ENCODE measurements around the gene ASTN2.

DNA sequence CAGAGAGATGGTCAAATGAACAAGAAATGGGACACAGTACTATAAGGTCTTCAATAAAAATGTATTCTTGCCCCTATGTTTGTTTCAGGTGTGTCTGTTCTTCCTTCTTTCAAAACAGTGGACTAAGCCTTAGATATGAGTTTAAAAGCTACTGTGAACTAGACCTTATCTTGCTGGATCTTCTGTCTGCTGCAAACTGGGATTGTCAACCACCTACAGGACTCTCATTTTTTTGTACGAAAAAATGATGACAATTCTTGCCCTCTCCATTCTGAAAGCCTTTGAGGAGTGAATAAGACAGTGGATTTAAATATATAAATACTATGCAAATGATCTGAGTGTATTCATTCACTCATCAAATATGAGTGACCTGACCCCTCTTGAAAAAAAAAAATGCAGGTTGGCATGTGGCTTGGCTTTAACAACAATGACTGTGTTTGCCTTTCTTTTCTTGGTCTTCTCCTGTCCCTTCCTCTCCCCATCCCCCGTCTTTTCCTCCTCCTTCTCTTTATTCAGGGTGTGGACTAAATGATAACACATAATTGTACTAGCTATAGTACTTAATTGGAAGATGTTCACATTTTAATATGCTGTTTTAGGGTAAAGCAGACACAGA, 963.2 kb downstream of the ASTN2 start:
- no peak for TF ChIP-seq TAF1 (IDR thresholded peaks at IDR 0.05; ENCODE audit: borderline replicate concordance, insufficient read depth, low read length)
- TF ChIP-seq, protein P1, sequence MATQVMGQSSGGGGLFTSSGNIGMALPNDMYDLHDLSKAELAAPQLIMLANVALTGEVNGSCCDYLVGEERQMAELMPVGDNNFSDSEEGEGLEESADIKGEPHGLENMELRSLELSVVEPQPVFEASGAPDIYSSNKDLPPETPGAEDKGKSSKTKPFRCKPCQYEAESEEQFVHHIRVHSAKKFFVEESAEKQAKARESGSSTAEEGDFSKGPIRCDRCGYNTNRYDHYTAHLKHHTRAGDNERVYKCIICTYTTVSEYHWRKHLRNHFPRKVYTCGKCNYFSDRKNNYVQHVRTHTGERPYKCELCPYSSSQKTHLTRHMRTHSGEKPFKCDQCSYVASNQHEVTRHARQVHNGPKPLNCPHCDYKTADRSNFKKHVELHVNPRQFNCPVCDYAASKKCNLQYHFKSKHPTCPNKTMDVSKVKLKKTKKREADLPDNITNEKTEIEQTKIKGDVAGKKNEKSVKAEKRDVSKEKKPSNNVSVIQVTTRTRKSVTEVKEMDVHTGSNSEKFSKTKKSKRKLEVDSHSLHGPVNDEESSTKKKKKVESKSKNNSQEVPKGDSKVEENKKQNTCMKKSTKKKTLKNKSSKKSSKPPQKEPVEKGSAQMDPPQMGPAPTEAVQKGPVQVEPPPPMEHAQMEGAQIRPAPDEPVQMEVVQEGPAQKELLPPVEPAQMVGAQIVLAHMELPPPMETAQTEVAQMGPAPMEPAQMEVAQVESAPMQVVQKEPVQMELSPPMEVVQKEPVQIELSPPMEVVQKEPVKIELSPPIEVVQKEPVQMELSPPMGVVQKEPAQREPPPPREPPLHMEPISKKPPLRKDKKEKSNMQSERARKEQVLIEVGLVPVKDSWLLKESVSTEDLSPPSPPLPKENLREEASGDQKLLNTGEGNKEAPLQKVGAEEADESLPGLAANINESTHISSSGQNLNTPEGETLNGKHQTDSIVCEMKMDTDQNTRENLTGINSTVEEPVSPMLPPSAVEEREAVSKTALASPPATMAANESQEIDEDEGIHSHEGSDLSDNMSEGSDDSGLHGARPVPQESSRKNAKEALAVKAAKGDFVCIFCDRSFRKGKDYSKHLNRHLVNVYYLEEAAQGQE (IDR thresholded peaks at IDR 0.05; ENCODE audit: insufficient read depth in 1 of 2, low read depth in 2 of 2, low read length in 2 of 2) = no peak
- TF ChIP-seq POLR2AphosphoS5 (IDR thresholded peaks at IDR 0.05; ENCODE audit: low read depth, low read length) = no peak
- no peak for TF ChIP-seq FOXP2 (optimal IDR thresholded peaks at IDR 0.05; ENCODE audit: borderline replicate concordance, extremely low read depth, extremely low read length, insufficient read depth)

Data from PFSK-1 (cell line).